Large intestine (tissue), 3 donors: ENCODE data around the gene ENG. TPM values are rescaled to one million over a fixed set of nuclear protein-coding genes. Genes with fewer than 3 reads are reported as not detected.
"Not testable (repeated sequence)": the region's sequence is repeated elsewhere in the genome, so short reads cannot be mapped to it uniquely, and the experiment has no call there.

Experiments
- DNase-seq, 2 donors: peaks; one replicate each; pipeline versions ENCODE4 v3.0.0 to v3.0.0-alpha.2; 2013
- H3K27ac ChIP-seq: one replicate; pipeline ENCODE4 v1.5.1; 2013; ENCODE audit warnings: low read length
- H3K27me3 ChIP-seq: 2 replicates; pipeline ENCODE4 v1.6.1; 2013; ENCODE audit warnings: low read length; ENCODE audit not compliant: control insufficient read depth, insufficient read depth
- H3K36me3 ChIP-seq: 2 replicates; pipeline ENCODE4 v1.6.1; 2013; ENCODE audit warnings: low read length; ENCODE audit not compliant: control insufficient read depth, insufficient read depth
- H3K4me1 ChIP-seq: one replicate; pipeline ENCODE4 v1.6.1; 2013; ENCODE audit warnings: low read length; ENCODE audit not compliant: control insufficient read depth, insufficient read depth
- H3K4me3 ChIP-seq: one replicate; pipeline ENCODE4 v1.5.1; 2013; ENCODE audit warnings: low read length
- H3K9me3 ChIP-seq: one replicate; pipeline ENCODE4 v1.6.1; 2013; ENCODE audit warnings: mild to moderate bottlenecking, low read depth, low read length, moderate library complexity; ENCODE audit not compliant: control insufficient read depth
- WGBS: methylation state at CpG from one replicate; pipeline ENCODE4 v1.1.5; 2013; ENCODE audit warnings: low lambda C conversion rate; ENCODE audit not compliant: insufficient coverage; 5-methylcytosine and 5-hydroxymethylcytosine counted together
- polyA plus RNA-seq: library from polyadenylated mRNA; unstranded; fragments of 120-200 nt; gene quantifications from one replicate; pipeline ENCODE4 v1.2.1, GENCODE V29; 2013

The ENG gene
- polyA plus RNA-seq, 1 donor = 21.6 TPM

GRCh38 chr9:127872369-127873222 lies 18.1 kb upstream of the ENG start:
- H3K27ac ChIP-seq = no peak overlapping the region
- no peaks in the 10 kb centered on the region for H3K9me3 ChIP-seq
- no peak for DNase-seq
- no peaks in the 10 kb centered on the region for H3K27me3 ChIP-seq
- H3K4me3 ChIP-seq = no peak overlapping the region
- WGBS = no CpG with 5 or more reads among the region's 20 CpGs
- peaks cover 7% of the 10 kb centered on the region for H3K4me1 ChIP-seq
- no peaks in the 10 kb centered on the region for H3K36me3 ChIP-seq

- WGBS = 100% methylated on average over 1 of the region's 9 CpGs
- no peak for DNase-seq
- no peaks in the 10 kb centered on the region for H3K36me3 ChIP-seq
- H3K27me3 ChIP-seq = no peaks in the 10 kb centered on the region
- peaks cover 2% of the 10 kb centered on the region for H3K4me1 ChIP-seq
- no peak overlapping the region for H3K4me3 ChIP-seq
- H3K9me3 ChIP-seq = no peaks in the 10 kb centered on the region
- no peak overlapping the region for H3K27ac ChIP-seq
These were observed 17.1 kb upstream of the ENG start for GRCh38 chr9:127871531-127871930.

DNA sequence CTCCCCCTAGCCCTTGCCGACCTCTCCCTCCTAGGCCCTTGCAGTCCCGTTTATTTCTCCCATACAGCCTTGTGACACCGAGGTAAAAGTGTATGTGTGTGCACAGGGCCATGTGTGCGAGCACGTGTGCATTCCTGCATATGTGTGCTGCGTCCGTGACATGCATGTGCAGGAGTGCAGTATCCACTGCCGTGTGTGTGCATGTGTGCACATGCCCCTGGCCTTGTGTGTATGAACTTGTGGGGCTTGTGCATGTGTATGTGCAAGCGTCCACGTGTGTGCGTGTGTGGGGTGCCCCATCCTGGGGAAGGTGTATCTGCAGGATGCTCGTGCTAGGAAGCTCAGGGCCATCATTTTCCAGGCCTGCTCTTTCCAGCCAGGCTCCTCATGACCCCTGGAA lies 16.4 kb upstream of the ENG start:
- no peak overlapping the region for H3K27ac ChIP-seq
- no peak for DNase-seq
- no peaks in the 10 kb centered on the region for H3K27me3 ChIP-seq
- H3K4me3 ChIP-seq = no peak overlapping the region
- WGBS = no CpG with 5 or more reads among the region's 12 CpGs
- H3K9me3 ChIP-seq = no peaks in the 10 kb centered on the region
- peaks cover 2% of the 10 kb centered on the region for H3K4me1 ChIP-seq
- H3K36me3 ChIP-seq = no peaks in the 10 kb centered on the region

DNA sequence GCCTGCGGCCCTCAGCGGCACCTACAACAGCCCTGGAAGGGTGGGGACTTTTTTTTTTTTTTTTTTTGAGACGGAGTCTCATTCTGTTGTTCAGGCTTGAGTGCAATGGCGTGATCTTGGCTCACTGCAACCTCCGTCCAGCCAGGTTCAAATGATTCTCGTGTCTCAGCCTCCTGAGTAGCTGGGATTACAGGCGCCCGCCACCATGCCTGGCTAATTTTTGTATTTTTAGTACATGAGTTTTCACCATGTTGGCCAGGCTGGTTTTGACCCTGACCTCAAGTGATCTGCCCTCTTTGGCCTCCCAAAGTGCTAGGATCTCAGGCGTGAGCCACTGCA lies 15.7 kb upstream of the ENG start:
- H3K36me3 ChIP-seq, H3K27me3 ChIP-seq, H3K4me3 ChIP-seq, DNase-seq, H3K4me1 ChIP-seq, H3K9me3 ChIP-seq, H3K27ac ChIP-seq: not testable (repeated sequence)
- WGBS = no CpG with 5 or more reads among the region's 9 CpGs

DNA sequence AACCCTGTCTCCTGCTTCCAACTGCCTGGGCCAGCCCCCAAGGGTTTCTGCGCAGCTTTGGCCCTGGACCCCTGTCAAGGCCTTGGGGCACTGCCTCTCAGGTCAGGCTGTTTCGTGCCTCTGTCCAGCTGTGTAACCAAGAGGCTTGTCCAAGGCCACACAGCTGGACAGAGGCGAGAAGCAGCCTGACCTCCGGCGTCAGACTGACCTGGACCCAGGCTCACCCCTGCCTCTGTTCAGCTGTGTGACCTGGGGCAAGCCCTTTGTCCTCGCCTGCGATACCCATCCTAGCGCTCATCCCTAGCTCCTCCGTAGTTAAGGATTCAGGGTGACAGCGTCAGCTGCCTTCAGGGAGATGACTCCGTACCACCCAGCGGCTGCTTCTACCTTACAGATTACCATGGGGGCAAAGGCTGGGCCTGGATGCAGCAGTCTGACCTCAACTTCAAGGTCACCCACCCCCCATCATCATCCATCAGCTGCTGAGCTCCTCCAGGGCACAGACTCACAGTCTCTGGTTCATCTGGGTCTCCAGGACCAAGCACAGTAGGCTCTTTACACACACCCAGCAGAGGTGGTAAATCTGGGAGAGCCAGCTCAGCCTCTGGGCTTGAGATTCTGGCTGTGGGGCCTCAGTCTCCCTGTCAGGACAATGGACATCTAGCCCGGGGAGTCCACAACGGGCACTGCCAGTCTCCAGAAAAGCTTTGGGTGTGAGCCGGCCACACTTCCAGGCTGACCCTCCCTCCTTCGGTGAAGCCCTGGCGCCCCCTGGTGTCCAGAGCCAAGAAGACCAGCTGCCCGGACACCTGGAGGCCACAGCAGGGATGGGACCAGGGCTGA lies 15.1 kb upstream of the ENG start:
- Histone ChIP-seq H3K36me3 (no peaks in the 10 kb centered on the region), H3K4me1 (no peaks in the 10 kb centered on the region), H3K27ac (no peak overlapping the region), H3K9me3 (no peaks in the 10 kb centered on the region), H3K4me3 (no peak overlapping the region), H3K27me3 (no peaks in the 10 kb centered on the region)
- DNase-seq = peak; percentile 58 to 73
- no CpG with 5 or more reads among the region's 18 CpGs for WGBS

GRCh38 chr9:127868278-127868902 lies 13.9 kb upstream of the ENG start:
- H3K4me3 ChIP-seq = no peak overlapping the region
- H3K9me3 ChIP-seq = no peaks in the 10 kb centered on the region
- 100% methylated on average over 2 of the region's 18 CpGs for WGBS
- H3K27ac ChIP-seq = no peak overlapping the region
- no peaks in the 10 kb centered on the region for H3K36me3 ChIP-seq
- DNase-seq = no peak
- H3K27me3 ChIP-seq = no peaks in the 10 kb centered on the region
- no peaks in the 10 kb centered on the region for H3K4me1 ChIP-seq

- H3K4me3 ChIP-seq = no peak overlapping the region
- WGBS = no CpG with 5 or more reads among the region's 30 CpGs
- H3K9me3 ChIP-seq = no peaks in the 10 kb centered on the region
- H3K27ac ChIP-seq = no peak overlapping the region
- H3K4me1 ChIP-seq = peaks cover under 1% of the 10 kb centered on the region
- no peaks in the 10 kb centered on the region for H3K27me3 ChIP-seq
- no peaks in the 10 kb centered on the region for H3K36me3 ChIP-seq
- DNase-seq = no peak
These were observed 13.2 kb upstream of the ENG start for GRCh38 chr9:127867356-127868277.

DNA sequence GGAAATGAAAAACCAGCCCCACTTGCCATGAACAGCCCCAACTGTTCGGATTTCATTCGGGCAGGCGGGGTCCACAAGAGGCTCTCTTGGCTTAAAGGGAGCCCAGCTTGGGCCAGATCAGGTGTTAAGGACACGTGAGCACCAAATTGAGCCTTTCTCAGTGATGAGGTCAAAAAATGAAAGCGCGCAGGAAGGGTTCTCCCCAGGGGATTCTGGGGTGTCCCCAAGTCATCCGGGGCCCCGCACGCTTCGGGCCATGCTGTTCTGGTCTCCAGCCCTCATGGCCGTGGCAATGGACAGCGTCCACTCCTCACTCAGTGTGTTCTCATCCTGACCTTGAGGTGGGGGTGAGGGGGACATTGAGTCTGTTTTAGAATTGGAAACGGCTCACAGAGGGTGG lies 12.1 kb upstream of the ENG start:
- Histone ChIP-seq H3K27me3 (no peaks in the 10 kb centered on the region), H3K36me3 (no peaks in the 10 kb centered on the region), H3K4me3 (no peak overlapping the region), H3K9me3 (no peaks in the 10 kb centered on the region), H3K4me1 (peaks cover 4% of the 10 kb centered on the region), H3K27ac (no peak overlapping the region)
- no peak for DNase-seq
- no CpG with 5 or more reads among the region's 13 CpGs for WGBS

- Histone ChIP-seq H3K9me3 (no peaks in the 10 kb centered on the region), H3K27me3 (no peaks in the 10 kb centered on the region), H3K4me1 (peaks cover 4% of the 10 kb centered on the region), H3K27ac (no peak overlapping the region), H3K36me3 (no peaks in the 10 kb centered on the region), H3K4me3 (no peak overlapping the region)
- 55% methylated on average over 5 of the region's 19 CpGs for WGBS
- DNase-seq = no peak
These were observed 11.4 kb upstream of the ENG start for GRCh38 chr9:127865645-127866464.
